GM18907 (cell line): ENCODE data around the gene DCC.

Source experiments
- ATAC-seq: cut with Tn5 transposase; IDR thresholded peaks from one replicate; pipeline ENCODE4 v1.9.1; 2021; ENCODE audit warnings: mild to moderate bottlenecking, moderate library complexity; ENCODE audit not compliant: unreplicated experiment

DCC gene, protein sequence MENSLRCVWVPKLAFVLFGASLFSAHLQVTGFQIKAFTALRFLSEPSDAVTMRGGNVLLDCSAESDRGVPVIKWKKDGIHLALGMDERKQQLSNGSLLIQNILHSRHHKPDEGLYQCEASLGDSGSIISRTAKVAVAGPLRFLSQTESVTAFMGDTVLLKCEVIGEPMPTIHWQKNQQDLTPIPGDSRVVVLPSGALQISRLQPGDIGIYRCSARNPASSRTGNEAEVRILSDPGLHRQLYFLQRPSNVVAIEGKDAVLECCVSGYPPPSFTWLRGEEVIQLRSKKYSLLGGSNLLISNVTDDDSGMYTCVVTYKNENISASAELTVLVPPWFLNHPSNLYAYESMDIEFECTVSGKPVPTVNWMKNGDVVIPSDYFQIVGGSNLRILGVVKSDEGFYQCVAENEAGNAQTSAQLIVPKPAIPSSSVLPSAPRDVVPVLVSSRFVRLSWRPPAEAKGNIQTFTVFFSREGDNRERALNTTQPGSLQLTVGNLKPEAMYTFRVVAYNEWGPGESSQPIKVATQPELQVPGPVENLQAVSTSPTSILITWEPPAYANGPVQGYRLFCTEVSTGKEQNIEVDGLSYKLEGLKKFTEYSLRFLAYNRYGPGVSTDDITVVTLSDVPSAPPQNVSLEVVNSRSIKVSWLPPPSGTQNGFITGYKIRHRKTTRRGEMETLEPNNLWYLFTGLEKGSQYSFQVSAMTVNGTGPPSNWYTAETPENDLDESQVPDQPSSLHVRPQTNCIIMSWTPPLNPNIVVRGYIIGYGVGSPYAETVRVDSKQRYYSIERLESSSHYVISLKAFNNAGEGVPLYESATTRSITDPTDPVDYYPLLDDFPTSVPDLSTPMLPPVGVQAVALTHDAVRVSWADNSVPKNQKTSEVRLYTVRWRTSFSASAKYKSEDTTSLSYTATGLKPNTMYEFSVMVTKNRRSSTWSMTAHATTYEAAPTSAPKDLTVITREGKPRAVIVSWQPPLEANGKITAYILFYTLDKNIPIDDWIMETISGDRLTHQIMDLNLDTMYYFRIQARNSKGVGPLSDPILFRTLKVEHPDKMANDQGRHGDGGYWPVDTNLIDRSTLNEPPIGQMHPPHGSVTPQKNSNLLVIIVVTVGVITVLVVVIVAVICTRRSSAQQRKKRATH (N-terminal part only)

DNA sequence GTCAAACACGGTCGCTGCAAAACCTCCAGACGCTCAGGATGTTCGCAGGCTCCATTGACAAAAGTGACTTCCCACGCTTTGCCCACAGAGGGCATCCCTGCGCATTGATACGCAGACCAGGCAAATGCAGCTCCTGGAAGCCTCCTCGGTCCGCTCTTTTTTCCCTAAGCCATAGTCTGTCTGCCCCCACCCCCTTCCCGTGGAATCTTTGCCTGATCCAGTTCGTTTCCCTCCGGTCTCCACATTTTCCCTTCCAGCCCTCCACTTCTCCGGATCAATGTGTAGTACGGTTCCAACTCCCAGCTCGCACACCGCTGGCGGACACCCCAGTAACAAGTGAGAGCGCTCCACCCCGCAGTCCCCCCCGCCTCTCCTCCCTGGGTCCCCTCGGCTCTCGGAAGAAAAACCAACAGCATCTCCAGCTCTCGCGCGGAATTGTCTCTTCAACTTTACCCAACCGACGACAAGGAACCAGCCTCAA is at the start of gene DCC:
Gene DCC (plus strand): TSS at position 307 of the 481 bp plus-strand sequence. CDS start 591 bp downstream, outside the sequence.
- no peak for ATAC-seq

DNA sequence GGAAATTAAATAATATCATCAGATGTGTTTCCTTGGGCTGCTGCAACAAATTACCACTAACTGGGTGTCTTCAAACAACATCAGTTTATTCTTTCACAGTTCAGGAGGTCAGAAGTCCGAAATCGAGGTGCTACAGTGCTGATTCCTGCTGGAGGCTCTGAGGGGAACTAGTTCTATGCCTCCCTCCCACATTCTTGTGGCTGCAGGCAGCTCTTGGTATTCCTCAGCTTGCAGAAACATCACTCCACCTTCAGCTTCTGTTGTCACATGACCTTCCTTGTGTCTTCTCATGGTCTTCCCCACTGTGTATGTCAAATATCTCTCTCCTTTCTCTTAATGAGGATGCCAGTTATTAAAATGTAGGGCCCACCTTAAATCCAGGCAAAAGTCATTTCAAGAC is 29.3 kb upstream of the DCC start:
- ATAC-seq = no peak

DNA sequence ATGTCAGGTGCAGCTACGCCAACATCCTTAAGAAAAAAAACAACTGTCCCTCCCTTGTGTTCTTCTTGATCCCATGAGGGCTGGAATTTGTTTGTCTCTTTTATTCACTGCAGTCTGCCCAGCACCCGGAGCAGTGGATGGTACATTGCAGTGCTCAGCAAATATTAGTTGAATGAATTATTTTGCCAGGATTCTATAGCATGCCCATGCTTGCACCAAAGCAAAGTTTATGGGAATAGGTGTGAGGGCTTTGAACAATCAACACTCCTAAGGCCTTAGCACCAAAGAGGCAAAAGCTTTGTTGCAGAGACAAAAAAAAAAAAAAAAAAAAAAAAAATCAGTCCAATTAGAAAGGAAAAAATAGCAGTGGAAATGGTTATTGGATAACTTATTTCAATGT is 28.7 kb upstream of the DCC start:
- no peak for ATAC-seq

DNA sequence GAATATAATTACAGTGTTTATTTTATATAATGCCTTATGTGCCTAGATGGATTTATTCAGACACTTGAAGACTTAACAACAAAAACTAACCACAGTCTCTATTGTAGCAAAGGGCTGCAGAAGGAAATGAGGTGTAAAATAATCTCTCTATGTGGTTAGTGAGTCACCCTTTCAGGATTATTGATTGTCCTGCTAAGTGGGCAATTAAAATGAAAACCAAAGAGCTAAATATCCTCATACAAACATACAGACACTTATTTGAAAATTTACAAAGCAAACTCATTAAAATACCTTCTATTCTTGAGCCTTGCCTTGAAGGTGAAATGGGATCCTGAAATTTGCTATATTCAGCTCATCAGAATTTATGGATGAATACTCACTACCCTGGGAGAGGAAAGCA is 27.7 kb upstream of the DCC start:
- ATAC-seq = no peak

DNA sequence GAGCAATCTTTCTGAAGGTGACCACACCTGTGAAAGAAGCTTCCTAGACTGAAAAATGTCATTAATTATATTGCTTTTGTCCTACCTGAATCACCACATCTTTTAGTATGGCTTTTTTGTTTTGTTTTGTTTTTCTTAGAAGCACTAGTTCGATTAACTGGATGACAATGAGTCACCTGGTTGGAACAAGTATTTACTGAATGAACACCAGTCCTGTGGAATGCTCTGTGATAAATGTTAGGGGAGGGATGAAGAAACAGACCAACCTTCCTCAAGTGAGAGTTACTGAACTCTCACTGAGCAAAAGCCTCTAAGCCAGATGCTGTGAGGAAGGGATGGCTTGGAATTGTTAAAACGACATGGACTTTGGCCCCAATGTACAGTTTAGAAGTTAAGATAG is 26.8 kb upstream of the DCC start:
- no peak for ATAC-seq

DNA sequence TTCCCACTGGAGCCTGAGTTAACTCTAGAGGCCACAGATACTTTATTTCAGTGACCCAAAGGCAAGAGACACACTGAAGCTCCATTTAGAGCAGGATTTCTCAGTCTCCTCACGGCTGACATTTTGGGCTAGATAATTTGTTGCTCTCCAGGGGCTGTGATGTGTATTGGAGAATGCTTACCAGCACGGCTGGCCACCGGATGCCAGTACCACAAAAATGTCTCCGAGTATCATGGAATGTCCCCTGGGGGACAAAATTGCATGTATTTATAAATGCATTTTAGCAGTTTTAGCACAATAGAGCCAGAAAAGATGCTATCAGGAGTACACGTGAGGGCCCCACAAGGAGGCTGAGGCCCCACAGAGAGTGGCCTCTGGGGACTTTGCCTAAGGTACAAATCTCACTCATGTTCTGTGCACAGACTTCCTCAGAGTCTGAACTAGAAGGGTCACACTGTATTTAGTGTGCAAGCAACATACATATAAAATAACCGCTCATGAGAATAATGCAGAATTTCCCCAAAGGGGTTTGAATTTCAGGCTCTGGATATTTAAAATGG is 20.5 kb upstream of the DCC start:
- no peak for ATAC-seq

DNA sequence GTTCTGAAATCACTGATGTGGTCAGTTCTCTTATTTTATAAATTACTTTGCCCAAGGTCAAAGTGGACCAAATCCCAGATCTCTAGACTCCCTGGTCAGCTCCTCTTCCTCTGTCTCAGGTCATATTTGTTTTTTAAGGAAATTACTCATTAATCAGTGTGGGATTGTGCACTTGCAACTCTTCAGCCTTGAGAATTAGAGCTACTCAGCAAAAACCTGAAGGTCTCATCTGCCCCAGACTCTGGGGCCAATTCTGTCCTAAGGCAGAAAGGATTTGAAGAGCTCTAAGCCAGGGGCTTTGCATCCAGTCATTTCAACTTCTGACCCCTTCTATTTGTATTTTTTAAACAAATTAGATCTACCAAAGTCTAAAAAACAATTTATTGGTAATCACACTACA is 17.7 kb upstream of the DCC start:
- ATAC-seq = no peak

DNA sequence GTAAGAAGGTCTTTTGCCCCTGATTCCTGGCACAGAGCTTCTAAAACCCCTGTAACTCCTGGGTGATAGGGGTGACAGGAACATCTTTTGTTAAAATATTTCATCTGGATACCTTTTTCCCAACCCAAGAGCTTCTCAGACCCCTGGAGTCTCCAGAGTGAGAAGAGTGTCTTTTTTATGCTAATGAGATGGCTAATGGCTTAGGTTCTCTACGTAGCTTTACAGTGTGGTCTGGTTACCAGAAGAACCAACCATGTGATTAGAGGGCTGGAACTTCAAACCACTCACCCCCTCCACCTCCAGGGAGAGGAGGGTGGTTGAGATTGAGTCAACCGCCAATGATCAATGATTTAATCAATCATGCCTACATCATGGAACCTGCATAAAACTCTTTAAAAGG is 16.2 kb upstream of the DCC start:
- no peak for ATAC-seq

DNA sequence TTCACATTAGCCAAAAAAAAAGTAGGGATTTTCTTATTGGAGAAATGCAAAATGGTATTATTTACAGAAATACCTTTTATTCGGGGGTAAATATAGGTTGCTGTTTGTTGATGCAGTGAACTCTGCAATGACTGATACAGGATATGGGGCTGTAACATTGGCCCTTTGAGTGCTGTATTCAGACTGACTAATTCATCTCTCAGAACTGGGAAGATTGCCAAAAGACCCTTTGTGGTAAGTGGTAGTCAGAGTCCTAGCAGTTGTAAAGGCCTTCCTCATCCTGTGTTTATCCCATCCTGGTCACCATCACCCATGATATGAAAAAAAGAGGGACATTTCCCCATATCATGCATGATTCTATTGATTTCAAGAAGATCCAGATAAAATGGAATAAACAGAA is 14.0 kb upstream of the DCC start:
- ATAC-seq = no peak

DNA sequence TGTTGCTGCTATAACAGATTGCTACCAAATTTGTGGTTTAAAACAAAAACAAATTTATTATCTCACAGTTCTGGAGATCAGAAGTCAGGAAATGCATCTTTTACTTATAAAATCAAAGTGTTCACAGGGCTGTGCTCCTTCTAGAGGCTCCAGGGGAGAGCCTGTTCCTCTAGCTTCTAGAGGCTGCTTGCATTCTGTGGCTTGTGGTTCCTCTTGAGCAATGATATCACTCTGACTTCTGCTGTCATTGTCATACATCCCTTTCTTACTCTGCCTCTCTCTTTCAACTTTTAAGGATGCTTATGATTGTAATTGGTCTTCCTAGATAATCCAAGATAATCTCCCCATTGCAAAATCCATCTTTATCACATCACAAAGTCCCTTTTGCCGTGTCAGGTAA is 6.1 kb upstream of the DCC start:
- ATAC-seq = no peak

DNA sequence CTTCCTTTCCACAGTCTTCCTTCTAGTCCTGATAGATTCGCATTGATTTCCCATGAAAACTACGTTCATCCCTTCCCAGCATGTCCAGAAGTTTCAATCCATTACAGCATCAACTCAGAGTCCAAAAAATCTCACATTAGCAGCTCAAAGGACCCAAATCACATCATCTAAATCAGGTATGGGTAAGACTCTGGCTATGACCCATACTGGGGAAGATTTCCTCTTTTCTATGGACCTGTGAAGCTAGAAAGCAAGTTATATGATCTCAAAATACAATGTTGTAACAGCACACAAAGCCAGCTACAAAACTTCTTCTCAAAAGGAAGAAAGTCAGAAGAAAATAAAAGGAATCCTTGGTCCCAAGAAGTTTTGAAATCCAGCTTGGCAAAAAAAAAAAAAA is 5.7 kb upstream of the DCC start:
- no peak for ATAC-seq

DNA sequence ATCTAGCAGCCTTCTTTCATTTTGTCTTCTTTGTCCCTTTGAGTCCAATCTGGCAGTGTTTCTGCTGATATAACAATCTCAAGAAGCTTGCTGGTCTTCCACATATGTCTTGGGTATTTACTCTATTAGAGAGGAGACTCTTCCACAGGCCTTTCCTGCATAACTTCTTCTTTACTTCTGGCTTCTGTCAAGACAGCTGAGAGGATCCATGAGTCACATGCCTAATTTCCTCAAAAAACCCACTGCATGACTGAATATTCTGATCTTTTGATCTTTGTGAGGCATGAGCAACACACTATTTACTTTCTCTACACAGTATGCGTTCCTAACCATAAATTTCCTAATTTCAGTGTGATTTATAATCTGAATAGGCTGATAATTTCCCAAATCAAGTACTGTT is 5.1 kb upstream of the DCC start:
- no peak for ATAC-seq

DNA sequence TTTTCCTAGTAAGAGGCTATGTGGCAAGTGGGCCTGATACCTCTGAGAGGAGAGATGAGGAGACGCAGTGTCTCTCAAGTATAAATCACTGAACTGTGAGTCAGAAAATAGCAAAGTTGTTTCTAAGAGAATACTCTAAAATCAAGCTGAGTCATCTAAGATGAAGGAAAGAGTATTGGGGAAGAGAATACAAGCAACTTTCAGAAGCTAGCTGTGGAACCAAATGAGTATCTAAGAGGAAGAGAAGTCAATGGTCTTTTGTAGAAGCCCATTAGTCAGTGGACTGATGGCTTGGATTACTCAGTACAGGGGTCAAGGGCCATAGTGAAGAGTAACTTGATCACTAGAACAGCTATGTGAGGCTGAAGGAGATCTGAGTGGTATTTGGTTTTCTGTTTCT is 2.7 kb upstream of the DCC start:
- no peak for ATAC-seq

DNA sequence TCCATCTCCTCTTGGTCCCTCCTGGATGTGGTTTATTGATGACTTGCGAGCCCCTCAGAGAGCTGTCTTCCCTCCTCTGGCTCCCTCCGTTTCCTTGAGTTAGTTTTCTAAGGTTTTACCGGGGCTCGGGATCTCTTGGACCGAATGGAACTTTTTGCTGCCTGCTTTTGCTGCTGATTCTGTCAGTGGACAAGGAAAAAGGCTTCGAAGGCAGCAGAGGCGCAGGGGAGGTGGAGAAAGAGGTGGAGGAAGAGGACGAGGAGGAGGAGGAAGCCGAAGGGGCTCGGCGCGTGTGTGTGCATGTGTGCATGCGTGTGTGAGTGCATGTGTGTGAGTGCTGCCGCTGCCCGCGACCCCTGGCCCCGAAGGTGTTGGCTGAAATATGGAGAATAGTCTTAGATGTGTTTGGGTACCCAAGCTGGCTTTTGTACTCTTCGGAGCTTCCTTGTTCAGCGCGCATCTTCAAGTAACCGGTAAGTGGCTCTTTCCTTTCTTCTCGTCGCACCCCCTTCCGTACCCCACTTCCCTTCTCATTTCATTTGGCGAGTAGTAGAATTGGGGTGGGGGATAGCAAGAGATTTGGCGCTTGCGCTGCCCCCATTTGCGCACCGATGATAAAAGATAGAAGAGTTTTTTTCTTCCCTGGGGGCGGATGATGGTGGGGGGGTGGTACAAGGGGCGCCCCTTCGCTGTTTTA is 557 bp downstream of the DCC start:
- ATAC-seq = no peak

DNA sequence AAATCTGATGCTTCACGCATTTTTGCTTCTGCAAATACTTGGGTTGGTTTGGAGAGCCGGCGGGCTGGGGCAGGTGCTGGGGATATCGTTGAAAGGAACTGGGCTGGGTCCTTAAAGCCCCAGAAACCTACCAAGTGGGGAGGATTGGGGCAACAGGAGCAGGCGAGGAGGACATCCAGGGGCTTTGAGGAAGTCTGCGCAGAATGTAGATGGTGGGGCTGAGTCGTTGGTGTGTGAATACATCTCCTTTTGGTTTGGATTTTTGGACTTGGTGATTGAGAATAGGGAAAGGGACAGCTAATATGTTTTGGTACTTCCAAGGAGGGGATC is 1.1 kb downstream of the DCC start:
- no peak for ATAC-seq

DNA sequence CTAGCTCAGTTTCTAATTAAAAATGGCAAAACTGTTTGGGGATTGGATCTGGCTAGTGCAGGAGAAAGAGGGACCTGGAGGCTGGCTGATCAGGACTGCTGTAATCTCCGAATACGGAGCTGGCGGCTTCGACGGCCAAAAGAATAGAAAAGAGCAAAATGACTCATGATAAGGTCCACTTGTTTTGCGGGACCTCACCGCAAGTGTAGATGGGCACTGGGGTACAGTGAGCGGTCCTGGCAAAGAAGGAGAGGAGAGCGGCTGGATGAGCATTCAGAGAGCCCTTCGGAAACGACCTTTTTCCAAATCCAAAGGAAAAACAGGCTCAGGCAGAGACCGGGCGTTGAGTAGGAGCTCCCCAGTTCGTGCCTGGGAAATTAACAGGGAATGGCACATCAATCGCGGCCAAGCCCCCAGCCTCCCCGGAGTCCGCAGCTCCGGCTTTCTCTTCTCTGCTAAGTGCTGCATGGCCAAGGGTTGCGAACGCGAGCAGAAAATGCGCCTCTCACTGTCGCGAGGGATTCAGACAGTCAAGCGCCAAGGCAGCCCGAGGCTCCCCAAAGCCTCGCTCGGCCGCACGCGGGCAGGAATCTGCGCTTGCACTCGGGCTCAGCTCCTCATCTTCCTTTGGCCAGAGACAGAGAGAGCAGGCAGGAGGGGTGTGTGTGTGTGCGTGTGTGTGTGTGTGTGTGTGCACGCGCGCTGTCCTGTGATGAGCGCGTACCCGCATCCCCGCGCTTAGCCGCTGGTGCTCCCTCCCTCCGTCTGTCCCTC is 1.8 kb downstream of the DCC start:
- ATAC-seq = no peak

DNA sequence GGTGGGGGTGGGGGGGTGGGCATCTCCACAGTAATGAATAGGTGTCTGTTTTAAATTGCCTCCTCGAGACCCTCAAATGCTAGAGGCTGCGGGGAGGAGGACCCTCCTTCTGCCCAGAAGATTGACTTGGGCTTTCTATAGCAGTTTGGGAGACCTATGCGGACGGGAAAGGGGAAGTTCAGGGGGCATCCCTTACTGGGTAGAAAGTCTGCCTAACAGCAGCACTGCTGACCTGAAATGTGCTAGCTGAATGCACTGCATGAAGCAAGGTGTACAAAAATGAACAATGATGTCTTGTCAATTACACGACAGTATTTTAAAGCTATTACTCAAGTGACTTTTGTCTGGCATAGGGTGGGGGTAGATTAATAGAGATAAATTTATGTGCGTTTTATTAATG is 2.5 kb downstream of the DCC start:
- ATAC-seq = no peak

DNA sequence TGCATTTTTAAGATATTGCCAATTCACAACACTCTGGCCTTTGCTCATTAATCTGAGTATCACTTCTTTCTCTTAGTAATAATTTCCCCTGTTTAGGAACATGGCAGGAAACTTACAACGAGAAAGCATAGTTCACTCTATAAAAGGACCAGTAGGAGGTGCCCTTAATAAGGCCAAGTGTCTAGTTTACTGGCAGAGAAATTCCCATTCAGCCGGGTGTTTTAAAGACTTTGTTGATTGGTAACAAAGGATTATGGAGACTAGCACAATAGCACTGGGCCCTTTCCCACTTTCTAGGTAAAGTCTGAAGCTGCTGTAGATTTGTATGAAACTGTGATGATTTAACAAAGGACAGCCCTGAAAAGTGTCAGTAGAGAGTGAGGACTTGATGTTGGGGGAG is 3.1 kb downstream of the DCC start:
- ATAC-seq = no peak

DNA sequence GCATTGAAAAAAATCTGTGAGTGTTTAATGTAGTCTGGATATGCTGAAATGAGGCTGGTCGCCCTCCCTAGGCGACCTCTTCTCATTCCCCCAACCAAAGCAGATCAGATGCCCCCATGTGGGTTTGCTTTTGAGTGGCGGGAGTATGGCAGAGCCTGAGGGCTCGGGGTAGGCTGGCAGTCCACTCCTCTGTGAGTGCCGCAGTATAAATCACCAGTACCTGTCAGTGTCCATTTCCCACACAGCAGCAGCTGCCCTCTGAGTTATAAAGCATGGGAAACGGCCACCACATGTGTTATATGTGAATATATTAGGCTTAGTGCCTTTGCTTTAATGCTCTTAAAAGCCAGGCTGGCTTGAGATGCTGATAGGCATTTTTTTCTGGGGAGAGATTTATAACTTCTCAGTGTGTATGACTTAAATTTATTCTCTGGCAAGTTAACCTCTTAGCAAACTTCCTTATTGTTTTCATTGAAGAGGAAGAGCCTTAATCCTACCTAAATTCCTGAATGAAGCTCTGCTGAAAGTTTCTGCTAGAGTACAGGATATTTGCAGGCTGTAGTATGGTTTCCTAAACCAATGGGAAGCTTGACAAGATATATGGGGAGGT is 3.8 kb downstream of the DCC start:
- ATAC-seq = no peak

DNA sequence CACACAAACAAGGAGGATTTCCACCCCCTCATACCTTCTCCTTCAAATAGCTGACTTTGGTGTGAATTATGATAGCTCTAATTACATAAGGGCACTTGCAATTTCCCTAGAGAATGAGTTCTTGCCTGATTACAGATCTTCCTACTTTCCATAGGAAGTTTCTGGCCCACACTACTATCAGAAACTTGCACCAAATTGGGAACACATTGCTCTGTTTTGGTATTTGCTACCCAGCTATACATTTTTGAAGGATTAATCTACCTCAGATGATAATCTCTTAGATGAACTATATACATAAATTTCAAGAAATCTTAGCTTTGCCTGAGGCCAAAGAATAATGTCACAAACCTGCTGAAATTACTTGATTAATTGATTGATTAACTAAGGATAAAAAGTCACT is 4.9 kb downstream of the DCC start:
- no peak for ATAC-seq
